ENCODE measurements around the gene LPIN3.

DNA sequence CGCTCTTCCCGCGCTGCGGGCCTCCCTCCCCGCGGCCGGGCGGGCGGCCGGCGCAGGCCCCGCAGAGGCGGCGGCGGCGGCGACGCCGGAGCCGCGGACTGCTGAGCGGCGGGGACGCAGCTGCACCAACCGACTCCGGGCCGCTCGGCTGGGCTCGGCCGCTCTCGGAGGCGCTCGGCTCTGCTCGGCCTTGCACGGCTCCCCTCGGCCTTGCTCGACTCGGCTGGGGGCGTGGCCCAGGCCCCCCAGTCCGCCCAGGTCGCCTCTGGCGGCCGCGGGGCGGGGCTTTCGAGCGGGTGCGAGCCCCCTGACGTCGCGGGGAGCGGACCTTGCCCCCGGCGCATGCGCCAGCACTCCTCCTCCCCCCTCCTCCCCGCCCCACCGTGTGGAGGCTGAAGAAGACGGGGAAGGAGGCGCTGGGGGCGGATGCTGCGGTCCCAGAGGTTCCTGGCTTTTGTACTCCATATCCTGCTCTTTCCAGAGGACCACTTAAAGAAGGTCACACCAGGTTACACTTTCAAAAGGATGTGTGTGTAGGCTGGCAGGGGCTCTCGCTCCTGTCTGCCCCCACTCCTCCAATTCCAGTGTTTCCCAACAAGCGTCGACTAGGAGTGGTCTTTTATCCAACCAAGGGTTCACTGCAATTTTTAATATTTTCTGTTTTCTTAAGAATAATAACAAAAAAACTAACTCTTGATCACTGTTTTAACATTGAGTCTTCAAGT, 22.9 kb upstream of the LPIN3 start, which contains the start of gene ZHX3:
- TF ChIP-seq, protein P1, sequence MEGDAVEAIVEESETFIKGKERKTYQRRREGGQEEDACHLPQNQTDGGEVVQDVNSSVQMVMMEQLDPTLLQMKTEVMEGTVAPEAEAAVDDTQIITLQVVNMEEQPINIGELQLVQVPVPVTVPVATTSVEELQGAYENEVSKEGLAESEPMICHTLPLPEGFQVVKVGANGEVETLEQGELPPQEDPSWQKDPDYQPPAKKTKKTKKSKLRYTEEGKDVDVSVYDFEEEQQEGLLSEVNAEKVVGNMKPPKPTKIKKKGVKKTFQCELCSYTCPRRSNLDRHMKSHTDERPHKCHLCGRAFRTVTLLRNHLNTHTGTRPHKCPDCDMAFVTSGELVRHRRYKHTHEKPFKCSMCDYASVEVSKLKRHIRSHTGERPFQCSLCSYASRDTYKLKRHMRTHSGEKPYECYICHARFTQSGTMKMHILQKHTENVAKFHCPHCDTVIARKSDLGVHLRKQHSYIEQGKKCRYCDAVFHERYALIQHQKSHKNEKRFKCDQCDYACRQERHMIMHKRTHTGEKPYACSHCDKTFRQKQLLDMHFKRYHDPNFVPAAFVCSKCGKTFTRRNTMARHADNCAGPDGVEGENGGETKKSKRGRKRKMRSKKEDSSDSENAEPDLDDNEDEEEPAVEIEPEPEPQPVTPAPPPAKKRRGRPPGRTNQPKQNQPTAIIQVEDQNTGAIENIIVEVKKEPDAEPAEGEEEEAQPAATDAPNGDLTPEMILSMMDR (IDR thresholded peaks at IDR 0.05; ENCODE audit: low read depth, low read length), result no peak
- no peak for TF ChIP-seq EZH2phosphoT487 (IDR thresholded peaks at IDR 0.05; ENCODE audit: low read depth)
